HG02623 (cell line): ENCODE data around the gene LHFPL6.

Experiments used
- ATAC-seq: cut with Tn5 transposase; IDR thresholded peaks from one replicate; pipeline ENCODE4 v1.9.1; 2021; ENCODE audit warnings: moderate library complexity; ENCODE audit not compliant: unreplicated experiment

The LHFPL6 gene

DNA sequence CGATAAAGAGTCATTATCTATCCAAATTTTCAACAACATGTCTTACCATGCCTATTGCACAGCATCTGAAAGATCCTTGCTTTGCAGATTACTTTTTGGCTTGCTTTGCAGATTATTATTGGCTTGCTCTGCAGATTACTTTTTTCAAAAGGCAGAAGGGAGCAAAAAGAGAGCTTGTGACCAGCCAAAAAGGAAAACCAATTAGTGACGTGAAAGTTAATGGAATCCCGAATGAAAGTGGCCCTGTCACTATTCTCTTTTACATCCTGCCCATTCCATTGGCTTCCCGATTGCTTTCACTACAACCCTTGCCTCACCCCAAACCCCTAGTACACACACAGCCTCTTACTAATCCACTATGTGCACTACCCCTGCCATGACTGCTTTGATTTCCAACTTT, 81.3 kb downstream of the LHFPL6 start:
- no peak for ATAC-seq

DNA sequence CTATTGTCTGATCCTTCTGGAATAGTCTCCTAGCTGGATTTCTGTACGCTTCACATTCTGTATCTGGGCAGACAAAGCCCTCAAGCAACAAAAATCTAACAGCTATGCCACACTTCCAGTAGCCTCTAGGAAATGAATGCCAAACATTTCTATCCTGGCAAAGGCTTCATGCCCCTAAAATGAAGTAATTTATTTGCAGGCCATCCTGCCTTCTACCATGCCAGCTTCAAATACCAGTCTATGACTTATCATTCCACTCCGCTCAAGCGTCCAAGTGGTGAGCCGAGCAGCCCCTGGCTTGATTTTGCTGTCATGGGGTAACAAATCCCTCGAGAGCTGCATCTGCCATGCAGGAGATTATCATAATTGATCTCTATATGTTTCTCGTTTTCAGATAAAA, 86.9 kb downstream of the LHFPL6 start:
- no peak for ATAC-seq

DNA sequence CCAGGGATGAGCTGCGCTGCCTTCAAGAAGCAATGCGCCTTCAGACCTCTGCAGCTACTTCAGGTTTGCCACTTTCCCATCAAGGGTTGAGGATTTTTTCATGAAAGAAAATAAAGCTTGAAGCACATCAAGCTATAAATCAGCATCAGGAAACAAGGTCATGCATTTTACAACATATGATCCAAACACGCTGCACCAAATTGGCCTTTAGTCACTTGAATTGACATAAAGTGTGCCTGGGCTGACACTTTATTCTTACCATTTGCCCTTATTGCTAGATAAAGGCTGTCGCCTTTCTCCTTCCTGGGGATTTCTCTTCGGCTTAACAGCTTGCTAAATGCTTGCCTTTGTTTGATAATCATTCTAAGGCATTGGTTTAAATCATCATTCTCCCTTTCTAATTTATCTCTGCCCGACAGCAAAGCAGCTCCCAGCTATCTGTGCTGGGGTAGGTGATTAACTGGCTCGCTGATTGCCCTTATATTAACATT, 87.7 kb downstream of the LHFPL6 start:
- no peak for ATAC-seq

DNA sequence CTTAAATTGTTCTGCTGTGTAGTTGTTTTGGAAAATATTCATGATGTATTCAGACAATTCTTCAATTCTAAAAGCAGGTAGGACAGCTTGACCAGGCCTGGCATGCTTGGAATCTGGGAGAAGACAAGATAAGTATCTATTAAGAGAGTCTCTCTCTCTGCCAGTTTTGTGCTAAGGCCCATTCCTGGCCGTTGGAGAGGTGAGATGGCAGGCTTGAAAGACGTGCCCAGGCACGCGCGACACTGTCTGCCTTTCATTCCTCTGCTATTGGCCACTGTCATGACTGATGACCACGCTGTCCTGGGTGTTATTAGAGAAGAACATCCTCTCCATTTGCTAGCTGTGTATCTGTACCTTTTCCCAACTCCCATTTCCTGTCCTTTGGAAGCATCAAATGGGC, 90.3 kb downstream of the LHFPL6 start:
- no peak for ATAC-seq

DNA sequence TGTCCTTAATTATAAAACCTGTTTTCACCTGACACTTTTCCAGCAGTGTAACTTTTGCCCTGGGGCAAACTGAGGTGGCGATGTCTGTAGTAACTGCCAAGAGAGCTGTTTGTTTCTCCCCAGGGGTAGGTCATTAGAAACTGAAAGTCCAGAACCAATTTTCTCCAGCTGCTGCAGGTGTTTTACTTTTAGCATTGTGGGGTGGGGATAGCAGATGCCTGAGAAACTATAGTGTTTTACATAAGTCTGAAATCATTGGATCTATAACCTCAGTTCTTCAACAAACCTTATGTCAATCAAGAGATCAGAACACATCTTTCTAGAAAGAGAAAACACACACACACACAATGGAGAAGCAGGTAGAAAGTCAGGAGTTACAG, 92.7 kb downstream of the LHFPL6 start:
- peak; percentile 58 for ATAC-seq

DNA sequence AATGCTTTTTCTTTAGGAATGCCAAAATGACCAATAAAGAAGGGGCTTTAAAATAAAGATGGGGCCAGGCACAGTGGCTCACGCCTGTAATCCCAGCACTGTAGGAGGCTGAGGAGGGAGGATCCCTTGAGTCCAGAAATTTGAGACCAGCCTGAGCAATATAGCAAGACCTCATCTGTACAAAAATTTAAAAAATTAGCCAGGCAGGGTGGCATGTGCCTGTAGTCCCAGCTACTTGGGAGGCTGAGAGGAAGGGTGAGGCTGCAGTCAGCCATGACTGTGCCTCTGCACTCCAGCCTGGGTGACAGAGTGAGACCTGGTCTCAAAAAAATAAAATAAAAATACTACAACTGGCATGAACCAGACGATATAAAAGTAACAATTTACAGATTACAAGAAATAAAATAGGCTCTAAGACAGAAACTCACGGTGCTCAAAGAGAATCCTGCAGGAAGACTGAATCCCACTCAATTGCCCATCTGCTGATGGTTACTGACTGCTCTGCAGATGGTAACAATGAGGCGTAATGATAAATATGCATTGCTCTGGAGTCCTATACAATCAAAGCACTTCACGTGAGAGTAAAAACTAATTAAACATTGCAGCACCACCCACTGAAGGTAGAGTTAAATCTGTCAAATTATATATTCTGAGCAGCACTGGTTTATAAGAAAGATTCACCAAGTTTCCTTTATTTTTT, 93.2 kb downstream of the LHFPL6 start:
- no peak for ATAC-seq

DNA sequence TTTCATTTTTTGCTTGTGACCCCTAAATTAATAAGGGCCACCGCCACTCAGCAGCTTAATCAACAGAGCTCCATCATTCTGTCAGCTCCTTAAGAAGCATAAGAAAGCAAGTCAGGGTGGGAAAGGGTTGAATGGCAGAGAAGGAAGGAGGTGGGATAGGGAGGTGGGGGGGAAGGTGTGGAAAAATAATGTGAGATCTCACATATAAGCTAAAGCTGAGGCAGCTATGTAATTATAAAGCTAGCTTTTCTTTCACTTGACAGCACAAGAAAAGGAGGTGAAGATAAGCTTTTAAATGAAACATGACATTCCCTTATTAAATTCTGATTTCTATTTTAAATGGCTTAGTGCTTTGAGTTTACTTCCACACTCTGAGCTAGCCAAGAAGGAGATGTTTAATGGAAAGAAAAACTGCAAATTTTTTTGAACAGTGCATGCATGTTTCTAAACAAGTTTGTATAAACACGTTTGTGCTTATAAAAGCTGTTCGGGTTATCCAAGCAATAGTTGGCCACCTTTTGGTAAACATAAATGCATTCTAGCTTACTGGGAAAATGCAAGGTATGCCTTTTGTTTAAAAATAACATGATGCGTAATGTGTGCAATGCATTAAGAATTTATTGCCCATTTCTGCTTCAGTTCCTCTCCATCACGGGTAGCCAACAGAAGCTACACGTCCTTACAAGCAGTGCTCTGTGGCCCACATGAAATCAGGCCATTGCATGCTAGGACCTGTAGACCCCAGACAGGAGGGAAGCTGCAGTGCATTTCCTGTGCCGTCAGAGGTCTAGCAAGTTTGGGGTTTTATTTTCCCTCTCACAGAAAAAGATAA, 96.2 kb downstream of the LHFPL6 start:
- no peak for ATAC-seq

DNA sequence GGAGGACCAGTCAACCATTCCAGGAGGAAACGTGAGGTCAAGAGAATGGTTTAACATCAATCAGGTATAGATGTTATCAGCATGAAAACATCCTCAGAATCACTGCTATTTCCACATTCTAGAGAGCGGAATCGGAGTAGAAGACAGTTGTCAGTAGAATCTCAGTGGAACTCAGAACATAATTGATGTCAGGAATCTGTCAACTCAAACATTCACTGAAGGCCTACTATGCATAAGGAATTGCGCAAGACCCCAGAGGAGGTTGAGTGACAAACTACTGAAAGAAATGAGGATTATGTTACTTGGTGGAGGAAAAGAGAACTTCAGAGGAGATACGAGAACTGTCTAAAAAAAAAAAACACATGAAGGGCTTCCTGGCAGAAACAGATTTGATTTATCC, 97.8 kb downstream of the LHFPL6 start:
- ATAC-seq, result no peak

DNA sequence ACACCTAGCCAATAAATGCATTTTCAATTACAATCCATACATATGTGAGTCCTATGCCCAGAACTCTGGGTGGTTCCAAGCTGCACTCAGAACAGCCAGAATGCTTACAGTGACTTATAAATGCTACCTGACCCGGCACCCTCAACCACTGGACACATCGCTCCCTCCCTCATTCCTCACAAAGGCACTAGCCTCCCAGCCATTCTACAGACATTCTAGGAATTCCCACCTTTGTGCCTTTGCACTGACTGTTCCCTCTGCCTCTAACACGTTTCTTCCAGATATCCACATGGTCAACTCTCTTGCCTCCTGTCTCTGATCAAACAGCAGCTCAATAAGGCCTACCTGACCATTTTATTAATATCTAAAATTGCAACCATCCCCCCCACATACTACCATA, 99.9 kb downstream of the LHFPL6 start:
- no peak for ATAC-seq

DNA sequence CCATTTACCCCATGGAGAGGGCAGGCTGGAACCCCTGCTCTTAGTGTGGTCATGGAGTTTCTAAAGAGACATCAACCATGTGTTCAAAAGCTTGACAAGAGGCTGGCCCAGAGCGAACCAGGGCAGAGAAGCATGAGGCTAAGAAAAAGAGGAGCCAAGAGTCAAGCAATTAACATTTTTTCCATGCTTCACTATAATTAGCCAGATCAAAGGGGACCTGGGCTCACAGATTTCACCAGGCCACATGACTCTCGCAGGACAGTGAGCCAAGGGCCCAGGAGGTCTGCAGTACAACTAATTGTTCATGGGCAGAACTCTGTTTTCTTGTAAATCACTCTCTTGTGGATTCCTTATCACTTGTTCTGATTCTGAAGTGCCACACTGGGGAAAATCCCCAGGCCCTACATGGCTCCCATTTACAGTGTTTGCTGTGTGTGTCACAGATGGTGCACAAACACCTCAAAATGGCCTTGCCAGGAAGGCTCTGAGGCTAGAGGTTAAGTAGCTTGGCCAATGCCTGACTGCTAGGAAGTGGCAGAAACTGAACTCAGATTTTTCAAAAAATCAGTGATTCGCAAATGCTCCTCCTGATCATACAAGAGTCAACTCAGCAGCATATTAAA, 101.2 kb downstream of the LHFPL6 start:
- no peak for ATAC-seq

DNA sequence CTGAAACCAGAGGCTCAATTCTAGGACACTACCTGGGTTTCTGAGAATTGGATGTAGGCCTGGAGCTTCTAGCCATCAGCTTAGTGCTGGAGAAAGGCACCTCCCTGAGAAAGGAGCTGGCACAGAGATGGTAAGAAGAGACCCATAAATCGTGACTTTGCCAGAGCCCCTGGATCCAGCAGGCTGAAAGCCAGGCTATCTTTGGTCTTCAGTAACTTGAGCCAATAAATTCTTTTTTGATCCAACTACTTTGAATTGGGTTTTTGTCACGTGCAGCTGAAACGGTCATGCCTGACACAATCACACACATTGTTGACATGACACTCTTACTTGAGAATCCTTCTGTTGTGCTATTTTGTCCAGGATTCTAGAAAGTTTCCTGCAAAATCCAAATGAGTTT, 103.4 kb downstream of the LHFPL6 start:
- ATAC-seq, result no peak

DNA sequence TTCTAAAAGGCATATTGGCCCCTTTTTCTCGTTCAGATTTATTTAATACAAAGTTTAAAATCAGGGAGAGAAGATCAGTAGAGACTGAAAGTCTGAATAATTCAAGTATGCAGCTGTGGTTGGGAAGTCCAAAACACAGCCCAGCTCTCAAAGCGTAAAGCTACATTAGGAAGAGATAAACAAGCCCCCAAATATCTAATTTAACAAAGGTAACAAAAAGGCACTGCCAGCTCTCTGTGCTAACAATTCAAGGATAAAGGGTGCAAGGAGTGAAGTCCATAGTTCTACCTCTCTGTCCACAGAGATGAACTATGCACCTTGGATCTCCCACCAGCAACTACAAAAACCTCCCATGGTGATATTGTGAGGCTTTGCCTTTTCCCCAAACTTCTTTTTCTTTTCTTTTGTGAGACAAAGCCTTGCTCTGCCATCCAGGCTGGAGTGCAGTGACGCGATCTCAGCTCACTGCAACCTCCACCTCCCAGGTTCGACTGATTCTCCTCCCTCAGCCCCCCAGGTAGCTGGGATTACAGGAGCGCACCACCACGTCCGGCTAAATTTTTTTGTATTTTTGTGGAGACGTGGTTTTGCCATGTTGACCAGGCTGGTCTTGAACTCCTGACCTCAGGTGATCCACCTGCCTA, 104.4 kb downstream of the LHFPL6 start:
- no peak for ATAC-seq

DNA sequence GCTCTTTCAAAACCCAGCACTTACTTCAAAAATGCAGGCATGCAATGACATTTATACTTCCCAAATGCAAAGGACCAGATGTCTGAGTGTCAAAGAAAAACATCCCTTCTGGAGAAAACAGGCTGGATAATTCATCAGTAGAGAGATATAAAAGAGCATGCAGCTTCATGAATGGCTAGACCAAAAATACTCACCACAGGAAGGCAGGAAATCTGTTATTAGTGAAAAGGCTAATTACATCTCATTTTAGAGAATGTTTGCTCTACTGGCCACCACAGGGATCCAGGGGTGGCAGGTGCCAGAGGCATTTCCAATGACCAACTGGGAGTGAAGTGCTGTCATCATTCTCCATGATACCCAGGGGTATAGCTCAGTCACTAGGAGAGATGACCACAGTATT, 106.5 kb downstream of the LHFPL6 start:
- ATAC-seq, result no peak

DNA sequence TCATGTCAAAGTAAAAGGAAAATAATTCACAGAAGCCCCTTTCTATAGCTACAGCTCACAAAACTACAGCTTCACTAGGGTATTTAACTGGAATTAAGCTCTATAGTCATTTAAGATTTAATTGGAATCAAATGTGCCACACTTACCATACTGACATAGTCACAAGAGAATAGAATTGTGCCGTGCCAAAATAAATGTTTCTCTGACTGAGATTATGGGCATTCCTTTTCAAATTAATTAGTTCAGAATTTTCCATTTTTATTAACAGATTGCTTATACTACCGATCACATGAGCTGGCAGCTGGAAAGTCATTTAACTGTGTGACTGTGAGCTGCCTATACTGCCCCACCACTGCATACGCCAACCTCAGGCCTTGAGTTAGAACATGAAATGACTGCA, 108.4 kb downstream of the LHFPL6 start:
- ATAC-seq, result no peak

DNA sequence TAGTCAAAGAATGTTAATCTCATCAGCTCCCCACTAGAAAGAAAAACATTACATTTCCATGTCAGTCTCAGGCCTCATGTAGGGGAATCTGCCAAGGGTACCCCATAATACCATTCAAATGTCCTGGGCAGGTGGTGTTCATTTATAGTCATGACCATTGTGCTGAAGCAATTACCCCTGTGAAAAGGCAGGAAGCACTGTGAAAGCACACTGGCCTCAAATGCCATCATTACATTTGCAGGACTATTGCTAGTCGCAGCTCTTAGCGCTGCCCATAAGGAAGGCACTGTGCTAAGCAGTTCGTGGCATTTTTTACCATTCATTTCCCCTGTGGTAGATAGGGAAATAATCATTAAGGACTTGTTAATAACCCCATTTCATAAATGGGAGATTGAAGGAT, 109.0 kb downstream of the LHFPL6 start:
- ATAC-seq, result no peak

DNA sequence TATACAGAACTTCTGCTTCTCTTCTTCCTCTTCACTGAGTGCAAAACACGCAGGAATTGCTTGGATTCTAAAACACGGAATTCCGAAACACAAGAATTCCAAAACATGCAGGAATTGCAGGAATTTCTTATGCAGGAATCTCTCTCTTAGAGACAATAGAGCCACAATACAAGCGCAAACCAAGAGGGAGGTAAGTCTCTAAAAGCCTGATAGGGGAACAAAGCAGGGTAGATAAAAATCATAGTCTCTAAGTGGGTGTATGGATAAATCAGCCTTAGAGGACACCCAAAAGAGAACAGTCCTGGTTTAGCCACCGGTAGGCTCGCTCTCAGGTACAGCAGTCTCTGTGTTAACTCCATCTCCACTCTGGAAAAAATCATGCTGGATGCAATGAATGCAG, 112.9 kb downstream of the LHFPL6 start:
- ATAC-seq, result no peak

DNA sequence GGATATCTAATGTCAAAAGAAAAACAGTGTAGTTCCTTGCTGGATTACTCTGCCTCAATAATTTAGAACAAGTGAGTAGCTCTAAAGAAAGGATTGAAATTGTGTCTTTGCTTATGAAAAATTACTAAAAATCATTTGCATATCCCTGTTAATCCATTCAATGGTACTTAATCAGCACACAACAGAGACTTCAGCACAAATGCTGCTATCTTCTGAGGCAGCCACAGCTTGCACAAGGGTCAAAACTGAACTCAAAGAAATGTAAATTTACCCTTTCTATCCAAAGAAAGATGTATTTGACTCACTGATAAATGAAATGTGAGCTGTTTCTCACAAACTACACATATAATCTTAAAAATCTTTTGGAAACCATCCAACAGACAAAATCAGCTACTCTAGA, 116.2 kb downstream of the LHFPL6 start:
- no peak for ATAC-seq

DNA sequence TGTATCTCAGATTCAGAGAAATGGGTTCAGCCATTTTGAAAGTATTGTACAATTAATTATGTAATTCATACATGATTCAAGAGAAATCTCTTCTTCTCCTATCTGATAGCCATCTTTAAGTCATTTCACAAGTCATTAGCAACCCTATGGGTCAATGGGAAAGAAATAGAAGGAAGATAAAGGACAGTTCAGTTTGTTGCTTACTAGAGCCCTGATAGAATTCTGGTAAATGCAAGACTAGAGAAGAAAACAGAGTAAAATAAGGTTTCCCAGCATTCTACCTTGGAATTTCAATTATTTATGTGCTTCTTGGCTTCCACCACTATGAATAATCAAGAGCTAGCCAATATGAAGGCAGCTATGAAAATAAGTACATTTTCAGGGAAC, 117.7 kb downstream of the LHFPL6 start:
- no peak for ATAC-seq

DNA sequence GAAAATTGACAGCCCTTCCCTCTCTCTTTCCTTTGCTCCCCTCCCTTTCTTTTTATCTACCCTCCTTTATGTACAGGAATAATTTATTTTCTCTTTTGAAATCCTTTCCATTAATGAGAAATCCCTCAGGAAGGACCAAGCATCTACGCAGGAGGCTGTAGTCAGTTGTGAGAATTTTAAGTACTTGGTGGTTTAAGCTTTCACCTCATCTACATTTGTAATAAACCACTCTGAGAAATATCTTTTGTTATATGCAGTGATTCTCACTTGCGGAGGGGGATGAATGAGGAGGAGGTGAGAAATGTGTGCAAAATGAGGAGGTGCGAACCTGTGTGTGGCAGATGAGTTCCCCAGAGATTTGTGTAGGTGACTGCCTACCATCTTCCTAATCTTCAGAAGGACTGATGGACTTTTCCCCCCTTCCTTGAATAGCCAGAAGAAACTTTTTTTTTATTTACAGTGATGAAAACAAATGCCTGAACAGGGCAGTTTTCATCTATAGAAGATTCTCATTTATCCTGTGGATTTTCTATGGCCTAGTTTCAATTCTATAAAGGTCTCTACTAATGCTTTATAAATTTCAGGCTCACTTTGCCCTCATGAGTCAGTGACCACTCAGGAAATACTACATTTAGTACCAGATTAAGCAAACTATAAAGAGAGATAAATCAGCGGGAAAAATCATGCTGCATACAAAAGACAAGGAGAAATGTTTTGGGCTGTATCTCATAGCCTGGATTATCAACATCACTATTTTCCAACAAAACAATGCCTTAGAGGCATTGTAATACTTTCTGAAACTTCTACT, 118.3 kb downstream of the LHFPL6 start:
- ATAC-seq, result no peak

DNA sequence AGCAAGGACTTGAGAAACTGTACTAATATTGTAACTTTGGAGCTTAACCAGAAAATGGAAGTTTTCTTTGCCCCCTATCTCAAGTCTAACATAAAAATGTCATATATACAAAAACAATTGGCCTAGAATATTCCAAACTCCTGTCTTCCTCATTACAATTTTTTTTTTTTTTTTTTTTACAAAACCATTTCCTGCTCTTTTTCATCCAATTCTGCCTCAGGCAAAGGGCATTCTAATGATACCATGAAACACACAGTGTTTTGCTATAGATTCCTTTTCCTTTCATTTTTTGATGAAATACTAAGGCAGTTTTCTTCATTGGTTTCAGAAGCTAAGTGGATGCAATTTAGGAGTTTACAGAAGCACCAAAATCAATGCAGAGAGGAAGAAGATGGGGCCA, 119.7 kb downstream of the LHFPL6 start:
- ATAC-seq, result no peak

DNA sequence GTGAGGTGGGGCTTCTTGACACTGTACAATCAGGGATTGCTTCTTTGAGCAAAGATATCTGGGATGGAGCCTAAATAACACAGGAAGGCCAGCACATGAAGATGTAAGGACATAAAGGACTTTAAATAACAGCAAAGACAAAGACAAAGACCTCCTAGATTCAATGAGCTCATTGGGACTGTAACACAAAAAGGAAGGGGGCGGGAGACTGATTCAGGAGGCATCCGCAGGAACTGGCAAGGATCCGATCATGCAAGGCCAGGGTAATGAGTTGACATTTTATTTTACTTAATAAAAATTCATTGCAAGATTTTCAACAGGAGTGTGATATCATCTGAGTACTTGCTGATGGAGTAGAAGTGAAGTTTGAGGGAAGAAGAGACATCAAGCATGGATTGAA, 121.5 kb downstream of the LHFPL6 start:
- no peak for ATAC-seq
